Measurements from ENCODE around the gene ANKRD44.

ANKRD44 gene

DNA sequence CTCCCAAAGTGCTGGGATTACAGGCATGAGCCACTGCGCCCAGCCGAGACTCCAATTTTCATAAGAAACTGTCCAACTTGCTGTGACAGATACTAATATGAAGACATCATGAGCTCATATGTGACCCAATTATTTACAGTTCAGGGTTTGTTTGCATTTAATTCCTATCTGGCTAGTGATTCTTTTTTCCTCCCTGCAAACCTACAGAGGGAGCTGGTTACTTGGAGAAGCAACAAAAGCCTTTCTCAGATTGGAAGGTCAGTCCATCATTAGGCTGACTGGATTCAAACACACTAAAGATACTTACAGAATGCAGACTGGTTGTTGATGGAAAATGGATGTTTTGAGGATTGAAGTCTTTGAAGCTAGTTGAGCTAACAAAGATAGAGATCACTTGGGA lies 176.4 kb downstream of the ANKRD44 start:
- H3K36me3 ChIP-seq (ENCODE audit: control insufficient read depth, insufficient read depth, low read length) = peaks cover 24% of the 10 kb centered on the region
- no peak overlapping the region for H3K27ac ChIP-seq (ENCODE audit: insufficient read depth, low read length, poor library complexity, severe bottlenecking)
- no peaks in the 10 kb centered on the region for H3K9me3 ChIP-seq (ENCODE audit: control insufficient read depth, low read length)
- H3K4me3 ChIP-seq (ENCODE audit: insufficient read depth, low read depth, low read length, poor library complexity, severe bottlenecking) = no peak overlapping the region
- no peak for DNase-seq
- H3K27me3 ChIP-seq (replicated peaks; ENCODE audit: control insufficient read depth, insufficient read depth, low read length, poor library complexity, severe bottlenecking) = no peaks in the 10 kb centered on the region
- peaks cover 52% of the 10 kb centered on the region for H3K4me1 ChIP-seq (ENCODE audit: control insufficient read depth, insufficient read depth, low read length, poor library complexity, severe bottlenecking)

DNA sequence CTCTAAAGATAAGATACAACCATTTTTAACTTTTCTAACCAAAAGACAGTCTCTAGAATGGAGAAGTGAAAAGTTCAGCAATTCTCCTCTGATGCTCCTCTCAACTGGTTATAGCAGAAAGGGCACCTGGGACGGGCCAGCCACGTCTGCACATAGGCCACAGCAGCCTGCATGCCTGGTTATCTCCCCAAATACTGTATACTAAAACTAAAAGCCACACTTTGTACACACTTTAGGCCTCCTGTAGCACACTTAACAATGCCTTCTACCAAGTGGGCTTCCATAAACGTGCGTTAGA lies 179.1 kb downstream of the ANKRD44 start:
- peaks cover 26% of the 10 kb centered on the region for H3K4me1 ChIP-seq (ENCODE audit: control insufficient read depth, insufficient read depth, low read length, poor library complexity, severe bottlenecking)
- peaks cover 26% of the 10 kb centered on the region for H3K36me3 ChIP-seq (ENCODE audit: control insufficient read depth, insufficient read depth, low read length)
- no peaks in the 10 kb centered on the region for H3K9me3 ChIP-seq (ENCODE audit: control insufficient read depth, low read length)
- H3K4me3 ChIP-seq (ENCODE audit: insufficient read depth, low read depth, low read length, poor library complexity, severe bottlenecking) = no peak overlapping the region
- no peak for DNase-seq
- no peak overlapping the region for H3K27ac ChIP-seq (ENCODE audit: insufficient read depth, low read length, poor library complexity, severe bottlenecking)
- H3K27me3 ChIP-seq (replicated peaks; ENCODE audit: control insufficient read depth, insufficient read depth, low read length, poor library complexity, severe bottlenecking) = no peaks in the 10 kb centered on the region

DNA sequence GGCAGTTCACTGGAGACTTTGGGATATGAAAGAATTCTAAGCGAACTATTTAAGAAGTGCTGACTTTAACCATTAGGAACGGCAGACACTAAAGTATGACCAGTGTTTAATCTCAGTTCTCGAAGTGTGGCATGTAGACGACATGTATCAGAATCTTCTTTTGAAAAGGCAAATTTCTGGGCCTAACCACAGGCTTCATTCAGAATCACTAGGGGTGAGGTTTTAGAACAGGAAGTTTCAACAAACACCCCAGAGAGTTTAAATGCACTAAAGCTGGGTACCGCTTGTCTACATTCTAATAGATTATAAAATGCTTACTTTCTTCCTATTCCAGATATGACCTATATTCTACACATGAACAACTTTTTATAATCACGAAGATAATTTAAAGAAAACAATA lies 180.3 kb downstream of the ANKRD44 start:
- Histone ChIP-seq H3K27ac (ENCODE audit: insufficient read depth, low read length, poor library complexity, severe bottlenecking) (peak overlapping the region; percentile 1), H3K27me3 (replicated peaks; ENCODE audit: control insufficient read depth, insufficient read depth, low read length, poor library complexity, severe bottlenecking) (no peaks in the 10 kb centered on the region), H3K4me3 (ENCODE audit: insufficient read depth, low read depth, low read length, poor library complexity, severe bottlenecking) (no peak overlapping the region), H3K4me1 (ENCODE audit: control insufficient read depth, insufficient read depth, low read length, poor library complexity, severe bottlenecking) (peaks cover 20% of the 10 kb centered on the region), H3K9me3 (ENCODE audit: control insufficient read depth, low read length) (no peaks in the 10 kb centered on the region), H3K36me3 (ENCODE audit: control insufficient read depth, insufficient read depth, low read length) (peaks cover 30% of the 10 kb centered on the region)
- DNase-seq = no peak

DNA sequence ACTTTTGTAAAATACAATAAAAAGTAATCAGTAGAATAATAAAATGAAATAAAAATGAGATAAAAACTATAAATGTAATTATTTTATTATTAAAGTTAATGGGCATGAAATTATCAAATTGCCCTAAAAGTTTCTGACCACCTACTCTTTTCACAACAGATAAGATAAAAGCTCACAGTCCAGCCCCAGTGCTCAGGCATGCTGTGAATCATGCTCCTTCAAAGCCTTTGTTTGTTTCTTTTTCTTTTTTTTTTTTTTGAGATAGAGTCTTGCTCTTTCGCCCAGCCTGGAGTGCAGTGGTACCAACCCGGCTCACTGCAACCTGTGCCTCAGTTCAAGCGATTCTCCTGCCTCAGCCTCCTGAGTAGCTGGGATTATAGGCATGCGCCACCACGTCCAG lies 181.7 kb downstream of the ANKRD44 start:
- DNase-seq = no peak
- H3K27me3 ChIP-seq (replicated peaks; ENCODE audit: control insufficient read depth, insufficient read depth, low read length, poor library complexity, severe bottlenecking) = no peaks in the 10 kb centered on the region
- H3K4me1 ChIP-seq (ENCODE audit: control insufficient read depth, insufficient read depth, low read length, poor library complexity, severe bottlenecking) = peaks cover 20% of the 10 kb centered on the region
- peaks cover 30% of the 10 kb centered on the region for H3K36me3 ChIP-seq (ENCODE audit: control insufficient read depth, insufficient read depth, low read length)
- no peak overlapping the region for H3K27ac ChIP-seq (ENCODE audit: insufficient read depth, low read length, poor library complexity, severe bottlenecking)
- no peaks in the 10 kb centered on the region for H3K9me3 ChIP-seq (ENCODE audit: control insufficient read depth, low read length)
- H3K4me3 ChIP-seq (ENCODE audit: insufficient read depth, low read depth, low read length, poor library complexity, severe bottlenecking) = no peak overlapping the region

DNA sequence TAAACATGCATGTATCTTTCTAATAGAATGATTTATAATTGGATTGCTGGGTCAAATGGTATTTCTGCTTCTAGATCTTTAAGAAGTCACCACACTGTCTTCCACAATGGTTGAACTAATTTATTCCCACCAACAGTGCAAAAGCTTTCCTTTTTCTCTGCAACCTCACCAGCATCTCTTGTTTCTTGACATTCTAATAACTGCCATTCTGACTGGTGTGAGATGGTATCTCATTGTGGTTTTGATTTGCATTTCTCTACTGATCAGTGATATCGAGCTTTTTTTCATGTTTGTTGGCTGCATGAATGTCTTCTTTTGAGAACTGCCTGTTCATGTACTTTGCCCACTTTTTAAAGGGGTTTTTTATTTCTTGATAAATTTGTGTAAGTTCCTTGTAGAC lies 182.5 kb downstream of the ANKRD44 start:
- peaks cover 20% of the 10 kb centered on the region for H3K4me1 ChIP-seq (ENCODE audit: control insufficient read depth, insufficient read depth, low read length, poor library complexity, severe bottlenecking)
- peaks cover 31% of the 10 kb centered on the region for H3K36me3 ChIP-seq (ENCODE audit: control insufficient read depth, insufficient read depth, low read length)
- no peak overlapping the region for H3K4me3 ChIP-seq (ENCODE audit: insufficient read depth, low read depth, low read length, poor library complexity, severe bottlenecking)
- no peak overlapping the region for H3K27ac ChIP-seq (ENCODE audit: insufficient read depth, low read length, poor library complexity, severe bottlenecking)
- H3K27me3 ChIP-seq (replicated peaks; ENCODE audit: control insufficient read depth, insufficient read depth, low read length, poor library complexity, severe bottlenecking) = no peaks in the 10 kb centered on the region
- DNase-seq = no peak
- H3K9me3 ChIP-seq (ENCODE audit: control insufficient read depth, low read length) = no peaks in the 10 kb centered on the region

DNA sequence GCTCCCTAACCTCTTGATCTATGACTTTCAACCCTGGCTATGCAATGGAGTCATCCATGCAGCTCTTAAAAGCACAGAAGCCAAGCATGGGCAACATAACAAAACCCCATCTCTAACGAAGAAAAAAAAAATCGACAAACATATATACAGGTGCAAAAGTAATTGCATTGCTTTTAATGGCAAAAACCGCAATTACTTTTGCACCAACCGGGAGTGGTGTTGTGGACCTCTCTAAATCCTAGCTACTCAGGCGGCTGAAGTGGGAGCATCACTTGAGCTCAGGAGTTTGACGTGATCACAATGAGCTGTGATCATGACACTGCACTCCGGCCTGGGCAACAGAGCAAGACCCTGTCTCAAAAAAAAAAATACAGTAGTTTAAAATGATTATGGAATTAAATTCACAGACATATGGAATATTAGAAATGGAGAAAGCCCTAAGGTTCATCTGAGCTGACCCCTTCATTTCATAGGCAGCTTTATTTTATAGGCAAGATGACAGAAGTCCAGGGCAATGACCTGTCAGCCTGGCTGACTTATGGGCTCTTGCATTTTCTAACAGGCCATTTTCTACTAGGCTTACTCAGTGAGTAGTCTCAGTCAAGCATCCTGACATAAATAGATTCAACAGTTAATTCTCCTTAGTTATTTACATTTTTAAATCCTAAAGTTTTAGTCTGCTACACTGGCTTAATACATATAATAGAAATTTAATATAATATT lies 183.8 kb downstream of the ANKRD44 start:
- H3K4me3 ChIP-seq (ENCODE audit: insufficient read depth, low read depth, low read length, poor library complexity, severe bottlenecking) = no peak overlapping the region
- H3K9me3 ChIP-seq (ENCODE audit: control insufficient read depth, low read length) = no peaks in the 10 kb centered on the region
- no peaks in the 10 kb centered on the region for H3K27me3 ChIP-seq (replicated peaks; ENCODE audit: control insufficient read depth, insufficient read depth, low read length, poor library complexity, severe bottlenecking)
- DNase-seq = no peak
- H3K4me1 ChIP-seq (ENCODE audit: control insufficient read depth, insufficient read depth, low read length, poor library complexity, severe bottlenecking) = peaks cover 28% of the 10 kb centered on the region
- no peak overlapping the region for H3K27ac ChIP-seq (ENCODE audit: insufficient read depth, low read length, poor library complexity, severe bottlenecking)
- H3K36me3 ChIP-seq (ENCODE audit: control insufficient read depth, insufficient read depth, low read length) = peaks cover 27% of the 10 kb centered on the region

DNA sequence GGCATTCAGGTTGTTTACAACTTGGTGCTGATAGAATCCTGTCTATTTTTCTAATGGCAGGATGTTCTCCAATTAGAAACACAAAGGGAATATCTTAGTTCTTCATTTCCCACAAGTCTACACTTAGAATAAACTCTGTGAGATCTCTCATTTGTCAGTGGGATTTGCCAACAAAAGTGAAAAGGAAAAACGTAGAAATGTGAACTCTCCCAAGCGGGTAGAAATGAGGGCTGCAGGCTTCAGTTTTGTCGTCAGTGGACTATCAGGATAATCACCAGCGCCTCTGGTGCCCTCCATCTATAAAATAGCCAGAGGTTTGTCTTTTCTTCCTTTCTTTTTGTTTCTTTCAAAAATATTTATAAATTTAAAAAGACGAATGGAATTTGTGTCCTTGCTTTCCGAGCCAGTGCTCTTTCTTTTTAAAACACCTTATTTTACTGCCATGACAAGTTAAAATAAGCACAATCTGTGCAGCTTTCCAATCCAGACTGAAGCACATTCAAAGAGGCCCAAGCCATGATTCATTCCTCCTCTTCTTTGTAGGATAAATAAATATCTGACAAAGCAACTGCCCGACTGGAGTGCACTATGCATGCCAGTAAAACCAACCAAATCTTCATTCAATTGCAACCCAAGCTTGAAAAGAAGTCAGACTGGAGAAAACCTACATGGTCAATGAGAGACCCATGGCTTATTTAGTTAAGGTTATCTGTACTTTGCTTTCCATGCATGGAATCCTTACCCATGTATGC lies 185.8 kb downstream of the ANKRD44 start:
- H3K4me3 ChIP-seq (ENCODE audit: insufficient read depth, low read depth, low read length, poor library complexity, severe bottlenecking) = no peak overlapping the region
- no peak overlapping the region for H3K27ac ChIP-seq (ENCODE audit: insufficient read depth, low read length, poor library complexity, severe bottlenecking)
- peaks cover 28% of the 10 kb centered on the region for H3K36me3 ChIP-seq (ENCODE audit: control insufficient read depth, insufficient read depth, low read length)
- DNase-seq = no peak
- peaks cover 22% of the 10 kb centered on the region for H3K4me1 ChIP-seq (ENCODE audit: control insufficient read depth, insufficient read depth, low read length, poor library complexity, severe bottlenecking)
- H3K9me3 ChIP-seq (ENCODE audit: control insufficient read depth, low read length) = no peaks in the 10 kb centered on the region
- no peaks in the 10 kb centered on the region for H3K27me3 ChIP-seq (replicated peaks; ENCODE audit: control insufficient read depth, insufficient read depth, low read length, poor library complexity, severe bottlenecking)

DNA sequence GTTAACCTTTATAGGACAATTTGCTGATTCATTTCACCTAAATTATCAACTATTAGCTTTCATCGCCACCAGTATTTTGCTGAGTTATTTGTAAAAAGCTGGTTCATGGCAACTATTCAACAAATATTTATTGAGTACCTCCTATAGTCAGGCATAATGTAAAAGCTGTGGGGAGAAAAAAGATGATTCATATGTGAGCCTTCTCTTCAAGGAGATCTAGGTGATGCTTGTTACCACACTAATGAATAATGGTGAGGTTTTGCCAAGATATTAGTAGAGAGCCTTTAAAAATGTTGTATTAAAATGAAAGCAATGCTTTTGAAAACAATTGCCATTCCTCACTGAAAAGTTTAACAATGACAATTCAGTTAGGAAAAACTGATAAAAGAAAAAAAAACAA lies 187.8 kb downstream of the ANKRD44 start:
- no peak overlapping the region for H3K27ac ChIP-seq (ENCODE audit: insufficient read depth, low read length, poor library complexity, severe bottlenecking)
- H3K36me3 ChIP-seq (ENCODE audit: control insufficient read depth, insufficient read depth, low read length) = peaks cover 36% of the 10 kb centered on the region
- no peak for DNase-seq
- peaks cover 16% of the 10 kb centered on the region for H3K4me1 ChIP-seq (ENCODE audit: control insufficient read depth, insufficient read depth, low read length, poor library complexity, severe bottlenecking)
- no peaks in the 10 kb centered on the region for H3K9me3 ChIP-seq (ENCODE audit: control insufficient read depth, low read length)
- no peak overlapping the region for H3K4me3 ChIP-seq (ENCODE audit: insufficient read depth, low read depth, low read length, poor library complexity, severe bottlenecking)
- H3K27me3 ChIP-seq (replicated peaks; ENCODE audit: control insufficient read depth, insufficient read depth, low read length, poor library complexity, severe bottlenecking) = no peaks in the 10 kb centered on the region

DNA sequence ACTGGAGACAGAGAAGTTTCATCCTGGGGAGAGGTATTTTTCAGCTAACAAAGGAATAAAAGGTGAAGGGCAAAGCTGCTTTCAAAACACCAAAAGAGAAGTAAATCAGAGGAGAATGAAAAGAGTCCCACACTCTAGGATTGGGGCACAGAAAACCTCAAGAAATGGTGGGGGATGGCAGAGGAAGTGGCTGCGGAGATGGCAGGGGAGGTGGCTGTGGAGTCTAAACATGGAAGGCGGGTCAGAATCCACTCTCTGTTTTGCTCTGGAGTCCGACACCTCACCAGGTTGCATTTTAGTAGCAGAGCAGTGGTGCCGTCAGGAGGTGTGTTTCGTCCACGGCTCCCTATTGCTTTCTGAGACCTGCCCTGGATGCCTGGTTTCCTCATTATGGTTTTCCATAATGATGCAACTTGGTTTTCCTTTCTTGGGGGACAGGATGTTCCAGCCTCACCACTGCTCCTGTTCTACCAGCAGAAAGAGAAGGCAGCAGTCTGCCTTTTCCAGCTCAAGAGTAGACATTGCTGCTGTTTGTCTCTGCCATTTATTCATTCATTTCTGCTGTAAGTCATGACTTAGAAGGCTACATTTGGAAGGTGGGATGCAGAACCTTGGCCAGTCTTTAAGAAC lies 188.7 kb downstream of the ANKRD44 start:
- no peak for DNase-seq
- Histone ChIP-seq H3K36me3 (ENCODE audit: control insufficient read depth, insufficient read depth, low read length) (peaks cover 41% of the 10 kb centered on the region), H3K27ac (ENCODE audit: insufficient read depth, low read length, poor library complexity, severe bottlenecking) (peak overlapping the region; percentile 0)

DNA sequence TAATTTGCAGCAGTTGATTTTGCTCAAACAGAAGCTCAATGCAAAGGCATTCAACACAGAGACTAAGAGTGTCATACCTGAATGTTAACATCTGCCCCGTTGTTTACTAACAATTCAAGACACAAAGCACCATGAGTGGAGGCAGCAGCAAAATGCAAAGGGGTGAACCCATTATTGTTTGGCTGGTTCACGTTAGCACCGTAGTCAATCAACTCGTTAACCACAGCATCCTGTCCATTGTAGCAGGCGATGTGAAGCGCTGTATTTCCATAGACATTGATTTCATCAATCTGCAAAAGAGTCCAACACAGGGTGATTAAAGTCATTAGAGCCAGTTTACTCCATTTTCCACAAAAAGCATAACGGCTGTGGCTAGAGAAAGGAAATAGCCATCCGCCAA lies 189.3 kb downstream of the ANKRD44 start:
- peak overlapping the region; percentile 0 for H3K27ac ChIP-seq (ENCODE audit: insufficient read depth, low read length, poor library complexity, severe bottlenecking)
- no peaks in the 10 kb centered on the region for H3K27me3 ChIP-seq (replicated peaks; ENCODE audit: control insufficient read depth, insufficient read depth, low read length, poor library complexity, severe bottlenecking)
- H3K36me3 ChIP-seq (ENCODE audit: control insufficient read depth, insufficient read depth, low read length) = peaks cover 41% of the 10 kb centered on the region
- H3K4me3 ChIP-seq (ENCODE audit: insufficient read depth, low read depth, low read length, poor library complexity, severe bottlenecking) = no peak overlapping the region
- H3K4me1 ChIP-seq (ENCODE audit: control insufficient read depth, insufficient read depth, low read length, poor library complexity, severe bottlenecking) = peaks cover 16% of the 10 kb centered on the region
- DNase-seq = no peak
- H3K9me3 ChIP-seq (ENCODE audit: control insufficient read depth, low read length) = no peaks in the 10 kb centered on the region

More for the DNA sequence above, 188.7 kb downstream of the ANKRD44 start:
- Histone ChIP-seq H3K4me1 (ENCODE audit: control insufficient read depth, insufficient read depth, low read length, poor library complexity, severe bottlenecking) (peaks cover 16% of the 10 kb centered on the region), H3K4me3 (ENCODE audit: insufficient read depth, low read depth, low read length, poor library complexity, severe bottlenecking) (no peak overlapping the region), H3K27me3 (replicated peaks; ENCODE audit: control insufficient read depth, insufficient read depth, low read length, poor library complexity, severe bottlenecking) (no peaks in the 10 kb centered on the region), H3K9me3 (ENCODE audit: control insufficient read depth, low read length) (no peaks in the 10 kb centered on the region)
